IgD-negative memory B cell (primary cell): ENCODE results near the gene UGT2B15. TPM values are rescaled to one million over a fixed set of nuclear protein-coding genes. Genes with fewer than 3 reads are reported as not detected.
"Not testable (repeated sequence)": the region's sequence is repeated elsewhere in the genome, so short reads cannot be mapped to it uniquely, and the experiment has no call there.

Experiments
- H3K27ac Mint-ChIP-seq, 3 donors: one replicate each; pipeline ENCODE4 v1.8.0; 2020 to 2022; ENCODE audit warnings: mild to moderate bottlenecking in 3 of 3, mixed read lengths in 3 of 3, moderate library complexity in 1 of 3
- H3K27me3 Mint-ChIP-seq: one replicate; pipeline ENCODE4 v1.8.0; 2021; ENCODE audit warnings: mixed read lengths
- H3K36me3 Mint-ChIP-seq: one replicate; pipeline ENCODE4 v1.8.0; 2020; ENCODE audit warnings: mild to moderate bottlenecking, mixed read lengths
- H3K4me1 Mint-ChIP-seq, 3 donors: one replicate each; pipeline ENCODE4 v1.8.0; 2020 to 2022; ENCODE audit warnings: mixed read lengths in 3 of 3, mild to moderate bottlenecking in 1 of 3
- H3K4me3 Mint-ChIP-seq, 4 donors: one replicate each; pipeline ENCODE4 v1.8.0; 2020 to 2022; ENCODE audit warnings: mild to moderate bottlenecking in 4 of 4, mixed read lengths in 4 of 4, moderate library complexity in 3 of 4
- H3K9me3 Mint-ChIP-seq, 3 donors: one replicate each; pipeline ENCODE4 v1.8.0; 2020 to 2021; ENCODE audit warnings: mixed read lengths in 3 of 3, mild to moderate bottlenecking in 1 of 3
- polyA plus RNA-seq: library from polyadenylated mRNA; unstranded; fragments of 300-500 nt; fragmentation: Illumina TruSeq; gene quantifications from one replicate; pipeline ENCODE4 v1.2.3, GENCODE V29; 2021

The UGT2B15 gene
- polyA plus RNA-seq = 0.25 TPM

DNA sequence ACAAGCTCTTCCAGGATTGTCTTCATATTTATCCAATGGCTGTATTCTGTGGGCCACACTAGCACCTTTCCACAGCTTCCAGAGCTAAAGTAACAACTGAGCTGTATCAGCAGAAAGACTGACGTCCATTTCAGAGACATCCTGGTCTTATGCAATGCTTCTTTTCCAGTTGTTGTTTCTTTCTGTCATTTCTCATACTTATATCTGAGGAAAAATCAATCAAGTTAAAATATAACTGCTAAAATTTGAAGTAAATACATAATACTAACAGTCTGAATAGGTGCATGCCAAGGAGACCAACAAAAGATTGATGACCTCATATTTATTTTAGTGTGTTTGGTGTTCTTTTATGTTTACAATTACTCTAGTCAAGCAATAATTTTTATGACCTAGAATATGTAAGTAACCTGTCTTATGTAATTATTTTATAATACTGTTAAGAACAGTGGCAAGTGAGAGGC is at the start of gene UGT2B15:
Gene UGT2B15 (minus strand): TSS at position 174 of the 461 bp plus-strand sequence. CDS start 34 bp downstream, at position 140.
- H3K9me3 Mint-ChIP-seq, H3K27me3 Mint-ChIP-seq, H3K36me3 Mint-ChIP-seq, H3K4me3 Mint-ChIP-seq, H3K27ac Mint-ChIP-seq, H3K4me1 Mint-ChIP-seq: not testable (repeated sequence)

DNA sequence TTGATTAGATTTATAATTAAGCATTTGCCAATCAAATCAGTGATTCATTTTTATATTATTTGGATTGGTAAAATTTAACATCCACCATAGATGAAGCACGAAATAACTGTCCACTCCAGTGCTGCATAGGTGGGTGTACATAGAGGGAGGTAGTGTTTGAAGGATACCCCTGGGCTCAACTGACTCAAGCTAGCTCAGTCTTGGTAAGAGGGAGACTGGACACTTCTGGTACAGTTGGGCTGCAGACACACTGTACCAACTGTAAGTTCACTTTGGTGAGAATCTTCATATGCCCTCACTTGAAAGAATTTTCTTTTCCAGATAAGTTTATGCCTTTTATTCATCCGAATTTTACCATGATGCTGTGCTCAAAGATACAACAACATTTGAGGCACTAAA is 48.6 kb upstream of the UGT2B15 start:
- Mint-ChIP-seq H3K4me3 (no peak overlapping the region), H3K9me3 (peaks cover 0 to 7% (median 6%) of the 10 kb centered on the region in 3 donors), H3K27me3 (no peaks in the 10 kb centered on the region), H3K36me3 (no peaks in the 10 kb centered on the region), H3K27ac (no peak overlapping the region), H3K4me1 (peaks cover 0 to 1% (median 0%) of the 10 kb centered on the region in 3 donors)

DNA sequence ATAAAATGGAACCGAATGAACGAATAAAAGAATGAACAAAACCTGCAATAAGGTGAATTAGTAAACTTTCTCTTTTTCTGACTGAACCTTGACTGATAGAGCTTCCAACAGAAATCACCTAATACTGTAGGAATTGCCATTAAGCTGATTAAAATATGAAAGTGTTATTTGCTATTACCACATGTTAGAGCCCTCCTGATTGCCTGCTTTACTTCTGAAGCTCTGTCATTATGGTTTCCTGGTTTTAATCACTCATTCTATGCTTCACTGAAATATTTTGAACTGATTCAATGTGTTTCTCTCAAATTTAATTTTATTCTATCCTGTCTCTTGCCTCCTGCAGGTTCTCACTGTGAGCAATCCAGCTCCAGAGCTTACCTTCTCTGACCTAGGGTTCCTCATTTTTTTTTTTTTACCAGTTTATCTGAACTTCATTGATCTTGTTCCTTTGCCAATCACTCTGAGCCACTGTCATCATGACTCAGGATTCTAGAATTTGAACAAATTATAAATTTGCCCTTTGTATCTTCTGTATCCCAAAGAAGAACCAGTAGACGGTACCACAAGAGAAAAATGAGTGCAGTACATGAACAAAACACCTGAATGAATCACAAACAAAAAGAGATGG is 48.1 kb upstream of the UGT2B15 start:
- Mint-ChIP-seq H3K27ac (no peak overlapping the region), H3K4me1 (peaks cover 0 to 1% (median 0%) of the 10 kb centered on the region in 3 donors), H3K27me3 (no peaks in the 10 kb centered on the region), H3K36me3 (no peaks in the 10 kb centered on the region), H3K9me3 (peaks cover 0 to 7% (median 6%) of the 10 kb centered on the region in 3 donors), H3K4me3 (no peak overlapping the region)

DNA sequence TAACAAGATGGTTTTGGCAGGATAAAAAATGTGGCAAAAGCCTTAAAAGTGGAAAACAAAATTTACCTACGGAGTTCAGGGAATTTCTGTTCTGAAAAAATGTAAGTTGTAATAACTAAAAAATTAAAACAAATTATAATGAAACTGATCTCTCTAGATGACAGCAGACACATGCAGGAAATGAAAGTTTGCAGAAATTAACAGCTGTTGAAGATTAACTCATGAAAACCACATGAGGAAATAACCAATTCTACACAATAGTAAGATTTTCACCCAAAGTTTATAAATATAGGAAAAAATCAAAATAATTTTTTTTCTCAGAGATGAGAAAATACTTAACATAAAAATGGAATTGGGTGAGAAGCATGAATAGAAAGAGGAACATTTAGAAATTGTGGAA is 47.5 kb upstream of the UGT2B15 start:
- no peak overlapping the region for H3K27ac Mint-ChIP-seq
- no peak overlapping the region for H3K4me3 Mint-ChIP-seq
- H3K9me3 Mint-ChIP-seq = peaks cover 0 to 7% (median 6%) of the 10 kb centered on the region in 3 donors
- no peaks in the 10 kb centered on the region for H3K36me3 Mint-ChIP-seq
- H3K4me1 Mint-ChIP-seq = peaks cover 0 to 1% (median 0%) of the 10 kb centered on the region in 3 donors
- H3K27me3 Mint-ChIP-seq = no peaks in the 10 kb centered on the region

DNA sequence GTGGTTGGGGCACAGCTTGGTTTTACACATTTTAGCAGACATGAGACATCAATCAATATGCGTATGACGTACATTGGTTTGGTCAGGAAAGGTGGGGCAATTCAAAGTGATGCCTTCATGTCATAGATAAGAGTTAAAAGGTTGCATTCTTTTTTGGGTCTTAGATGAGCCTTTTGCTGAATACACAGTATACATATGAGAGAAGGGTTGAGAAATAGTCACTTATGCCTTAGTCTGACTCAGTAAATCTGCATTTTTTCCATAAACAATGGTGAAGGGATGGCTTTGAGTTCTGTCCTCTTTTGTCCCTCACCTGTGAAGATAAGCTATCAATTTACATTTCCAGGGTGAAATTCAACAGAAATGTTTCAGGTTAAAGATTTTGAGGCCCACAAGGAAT is 43.9 kb upstream of the UGT2B15 start:
- H3K9me3 Mint-ChIP-seq = no peaks in the 10 kb centered on the region
- H3K4me3 Mint-ChIP-seq = no peak overlapping the region
- no peaks in the 10 kb centered on the region for H3K36me3 Mint-ChIP-seq
- no peak overlapping the region for H3K27ac Mint-ChIP-seq
- no peaks in the 10 kb centered on the region for H3K4me1 Mint-ChIP-seq
- H3K27me3 Mint-ChIP-seq = no peaks in the 10 kb centered on the region

DNA sequence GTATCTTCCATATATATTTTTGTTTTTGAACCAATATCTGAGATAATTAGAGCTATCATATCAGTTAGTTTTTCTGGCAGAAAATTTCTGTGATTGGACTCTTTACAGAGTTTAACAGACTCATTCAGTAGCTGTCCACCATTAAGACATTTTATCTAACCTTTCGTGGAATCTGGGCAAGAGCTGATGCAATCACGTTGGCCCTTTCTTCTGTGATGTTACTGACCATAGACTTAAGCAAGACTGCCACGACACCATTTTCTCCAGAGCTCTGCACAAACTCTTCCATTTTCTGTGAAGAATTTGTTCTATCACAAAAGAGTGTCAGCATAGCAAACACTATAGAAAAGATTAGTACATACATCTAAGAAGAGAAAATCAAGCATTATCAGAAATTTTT is 41.8 kb upstream of the UGT2B15 start:
- Mint-ChIP-seq H3K27ac (no peak overlapping the region), H3K36me3 (no peaks in the 10 kb centered on the region), H3K27me3 (no peaks in the 10 kb centered on the region), H3K4me1 (peaks cover 0 to 2% (median 0%) of the 10 kb centered on the region in 3 donors), H3K4me3 (no peak overlapping the region), H3K9me3 (no peaks in the 10 kb centered on the region)

DNA sequence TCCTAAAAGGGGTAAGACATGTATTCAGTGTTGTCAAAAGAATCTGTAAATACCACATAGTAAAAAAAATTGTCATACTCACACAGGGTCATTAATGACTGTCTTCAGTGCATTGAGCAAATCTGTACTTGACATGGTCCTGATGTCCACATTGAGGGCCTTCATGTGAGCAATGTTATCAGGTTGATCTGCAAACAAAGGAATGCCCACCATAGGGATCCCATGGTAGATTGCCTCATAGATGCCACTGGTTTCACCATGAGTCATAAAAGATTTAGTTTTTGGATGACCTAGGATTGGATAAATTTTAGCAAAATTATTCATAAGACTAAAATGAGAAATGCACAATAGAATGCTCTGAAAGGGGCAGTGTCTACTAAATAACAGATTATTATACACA is 38.1 kb upstream of the UGT2B15 start:
- Mint-ChIP-seq H3K27ac (no peak overlapping the region), H3K4me3 (no peak overlapping the region), H3K27me3 (no peaks in the 10 kb centered on the region), H3K9me3 (peaks cover 0 to 1% (median 0%) of the 10 kb centered on the region in 3 donors), H3K4me1 (peaks cover 0 to 2% (median 0%) of the 10 kb centered on the region in 3 donors), H3K36me3 (no peaks in the 10 kb centered on the region)

DNA sequence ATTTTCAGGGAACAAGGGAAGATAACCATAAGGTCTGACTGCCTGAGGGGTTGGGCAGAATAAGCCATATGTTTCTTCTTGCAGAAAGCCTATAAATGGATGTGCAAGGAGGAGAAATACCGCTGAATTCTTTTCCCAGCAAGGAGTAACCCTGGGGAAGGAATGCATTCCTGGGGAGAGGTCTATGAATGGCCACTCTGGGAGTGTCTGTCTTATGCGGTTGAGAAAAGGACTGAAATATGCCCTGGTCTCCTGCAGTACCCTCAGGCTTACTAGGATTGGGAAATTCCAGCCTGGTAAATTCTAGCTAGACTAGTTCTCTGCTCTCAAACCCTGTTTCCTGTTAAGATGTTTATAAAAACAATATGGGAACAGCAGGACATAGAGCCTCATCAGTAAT is 32.7 kb upstream of the UGT2B15 start:
- not testable (repeated sequence) for H3K9me3 Mint-ChIP-seq, H3K36me3 Mint-ChIP-seq, H3K4me3 Mint-ChIP-seq, H3K4me1 Mint-ChIP-seq, H3K27ac Mint-ChIP-seq, H3K27me3 Mint-ChIP-seq

DNA sequence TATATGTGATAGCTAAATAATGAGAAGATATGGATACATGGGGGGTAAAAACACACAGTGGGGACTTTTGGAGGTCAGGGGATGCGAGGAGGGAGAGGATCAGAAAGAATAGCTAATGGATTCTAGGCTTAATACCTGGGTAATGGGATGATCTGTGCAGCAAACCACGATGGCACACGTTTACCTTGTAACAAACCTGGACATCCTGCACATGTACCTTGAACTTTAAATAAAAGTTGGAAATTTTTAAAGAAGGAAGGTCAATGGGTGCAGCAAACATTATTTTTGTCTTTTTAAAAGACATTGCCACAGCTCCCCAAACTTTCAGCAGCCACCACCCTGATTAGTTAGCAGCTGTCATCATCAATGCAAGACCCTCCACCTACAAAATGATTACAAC is 29.7 kb upstream of the UGT2B15 start:
- Mint-ChIP-seq H3K27ac (no peak overlapping the region), H3K4me3 (no peak overlapping the region), H3K9me3 (peaks cover 0 to 3% (median 3%) of the 10 kb centered on the region in 3 donors), H3K36me3 (no peaks in the 10 kb centered on the region), H3K4me1 (no peaks in the 10 kb centered on the region), H3K27me3 (no peaks in the 10 kb centered on the region)

DNA sequence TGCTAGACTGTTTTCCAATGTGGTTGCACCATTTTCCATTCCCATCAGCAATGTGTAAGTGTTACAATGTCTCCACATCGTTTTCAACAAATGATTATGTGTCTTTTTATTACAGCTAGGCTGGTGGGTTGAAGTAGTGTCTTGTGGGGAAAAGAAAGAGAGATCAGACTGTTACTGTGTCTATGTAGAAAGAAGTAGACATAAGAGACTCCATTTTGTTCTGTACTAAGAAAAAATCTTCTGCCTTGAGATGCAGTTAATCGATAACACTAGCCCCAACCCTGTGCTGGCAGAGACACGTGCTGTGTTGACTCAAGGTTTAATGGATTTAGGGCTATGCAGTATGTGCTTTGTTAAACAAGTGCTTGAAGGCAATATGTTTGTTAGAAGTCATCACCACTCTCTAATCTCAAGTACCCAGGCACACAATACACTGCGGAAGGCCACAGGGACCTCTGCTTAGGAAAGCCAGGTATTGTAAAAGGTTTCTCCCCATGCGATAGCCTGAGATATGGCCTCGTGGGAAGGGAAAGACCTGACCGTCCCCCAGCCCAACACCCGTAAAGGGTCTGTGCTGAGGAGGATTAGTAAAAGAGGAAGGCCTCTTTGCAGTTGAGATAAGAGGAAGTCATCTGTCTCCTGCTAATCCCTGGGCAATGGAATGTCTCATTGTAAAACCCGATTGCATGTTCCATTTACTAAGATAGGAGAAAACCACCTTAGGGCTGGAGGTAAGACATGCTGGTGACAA is 23.0 kb upstream of the UGT2B15 start:
- H3K4me1 Mint-ChIP-seq = peaks cover 0 to 2% (median 0%) of the 10 kb centered on the region in 3 donors
- no peak overlapping the region for H3K4me3 Mint-ChIP-seq
- no peaks in the 10 kb centered on the region for H3K27me3 Mint-ChIP-seq

DNA sequence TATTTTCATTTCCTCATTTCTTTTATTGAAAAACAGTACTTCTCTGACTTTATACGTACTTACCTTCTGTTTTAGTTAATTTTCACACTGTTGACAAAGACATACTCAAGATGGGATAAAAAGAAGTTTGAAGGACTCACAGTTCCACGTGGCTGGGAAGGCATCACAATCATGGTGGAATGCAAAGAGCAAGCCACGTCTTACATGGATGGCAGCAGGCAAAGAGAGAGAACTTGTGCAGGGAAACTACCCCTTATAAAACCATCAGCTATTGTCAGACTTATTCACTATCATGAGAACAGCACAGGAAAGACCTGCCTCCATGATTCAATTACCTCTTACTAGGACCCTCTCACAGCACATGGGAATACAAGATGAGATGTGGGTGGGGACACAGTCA is 20.7 kb upstream of the UGT2B15 start:
- peaks cover 2 to 6% (median 3%) of the 10 kb centered on the region in 3 donors for H3K9me3 Mint-ChIP-seq
- peaks cover 2% of the 10 kb centered on the region for H3K36me3 Mint-ChIP-seq
- peaks cover 0 to 2% (median 0%) of the 10 kb centered on the region in 3 donors for H3K4me1 Mint-ChIP-seq
- H3K4me3 Mint-ChIP-seq = peak overlapping the region in 1 of 4 donors; percentile 4
- H3K27ac Mint-ChIP-seq = no peak overlapping the region
- no peaks in the 10 kb centered on the region for H3K27me3 Mint-ChIP-seq

More for the DNA sequence above, 23.0 kb upstream of the UGT2B15 start:
- Mint-ChIP-seq H3K27ac (no peak overlapping the region), H3K36me3 (peaks cover 2% of the 10 kb centered on the region), H3K9me3 (peaks cover 2 to 6% (median 3%) of the 10 kb centered on the region in 3 donors)

DNA sequence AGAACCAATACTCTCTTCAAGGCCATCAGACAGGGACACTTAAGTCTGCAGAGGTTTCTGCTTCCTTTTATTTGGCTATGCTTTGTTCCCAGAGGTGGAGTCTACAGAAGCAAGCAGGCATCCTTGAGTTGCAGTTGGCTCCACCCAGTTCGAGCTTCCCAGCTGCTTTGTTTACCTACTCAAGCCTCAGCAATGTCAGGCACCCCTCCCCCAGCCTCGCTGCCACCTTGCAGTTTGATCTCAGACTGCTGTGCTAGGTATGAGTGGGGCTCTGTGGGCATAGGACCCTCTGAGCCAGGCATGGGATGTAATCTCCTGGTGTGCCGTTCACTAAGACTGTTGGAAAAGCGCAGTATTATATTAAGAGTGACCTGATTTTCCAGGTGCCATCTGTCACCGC is 12.6 kb upstream of the UGT2B15 start:
- peaks cover 0 to 4% (median 0%) of the 10 kb centered on the region in 3 donors for H3K9me3 Mint-ChIP-seq
- H3K4me3 Mint-ChIP-seq = no peak overlapping the region
- no peak overlapping the region for H3K27ac Mint-ChIP-seq
- H3K36me3 Mint-ChIP-seq = no peaks in the 10 kb centered on the region
- H3K27me3 Mint-ChIP-seq = no peaks in the 10 kb centered on the region
- no peaks in the 10 kb centered on the region for H3K4me1 Mint-ChIP-seq

DNA sequence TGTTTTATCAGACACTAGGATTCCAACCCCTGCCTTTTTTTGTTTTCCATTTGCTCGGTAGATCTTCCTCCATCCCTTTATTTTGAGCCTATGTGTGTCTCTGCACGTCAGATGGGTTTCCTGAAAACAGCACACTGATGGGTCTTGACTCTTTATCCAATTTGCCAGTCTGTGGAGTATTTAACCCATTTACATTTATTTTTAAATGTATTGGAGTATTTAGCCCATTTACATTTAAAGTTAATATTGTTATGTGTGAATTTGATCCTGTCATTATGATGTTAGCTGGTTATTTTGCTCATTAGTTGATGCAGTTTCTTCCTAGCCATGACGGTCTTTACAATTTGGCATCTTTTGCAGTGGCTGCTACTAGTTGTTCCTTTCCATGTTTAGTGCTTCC is 10.8 kb upstream of the UGT2B15 start:
- not testable (repeated sequence) for H3K27ac Mint-ChIP-seq, H3K36me3 Mint-ChIP-seq, H3K4me3 Mint-ChIP-seq, H3K27me3 Mint-ChIP-seq, H3K4me1 Mint-ChIP-seq, H3K9me3 Mint-ChIP-seq

DNA sequence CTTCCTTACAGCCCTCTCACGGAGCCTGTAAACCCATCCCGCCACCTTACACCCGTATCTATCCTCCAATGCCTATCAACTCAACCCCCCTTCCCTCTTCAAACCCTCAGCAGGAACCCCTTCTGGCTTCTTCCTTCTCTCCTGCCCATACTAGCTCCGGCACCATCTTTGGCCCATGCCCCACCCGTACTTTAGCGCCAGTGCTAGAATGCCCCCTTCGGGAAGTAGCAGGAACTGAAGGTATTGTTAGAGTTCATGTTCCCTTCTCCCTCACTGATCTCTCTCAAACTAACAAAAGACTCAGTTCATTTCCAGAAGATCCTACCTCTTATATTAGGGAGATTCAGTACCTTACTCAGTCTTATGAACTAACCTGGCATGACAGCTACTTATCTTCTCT is 2.7 kb upstream of the UGT2B15 start:
- no peaks in the 10 kb centered on the region for H3K27me3 Mint-ChIP-seq
- peaks cover 3% of the 10 kb centered on the region for H3K36me3 Mint-ChIP-seq
- H3K9me3 Mint-ChIP-seq = peaks cover 0 to 3% (median 0%) of the 10 kb centered on the region in 3 donors
- no peak overlapping the region for H3K4me3 Mint-ChIP-seq
- no peak overlapping the region for H3K27ac Mint-ChIP-seq
- no peaks in the 10 kb centered on the region for H3K4me1 Mint-ChIP-seq

DNA sequence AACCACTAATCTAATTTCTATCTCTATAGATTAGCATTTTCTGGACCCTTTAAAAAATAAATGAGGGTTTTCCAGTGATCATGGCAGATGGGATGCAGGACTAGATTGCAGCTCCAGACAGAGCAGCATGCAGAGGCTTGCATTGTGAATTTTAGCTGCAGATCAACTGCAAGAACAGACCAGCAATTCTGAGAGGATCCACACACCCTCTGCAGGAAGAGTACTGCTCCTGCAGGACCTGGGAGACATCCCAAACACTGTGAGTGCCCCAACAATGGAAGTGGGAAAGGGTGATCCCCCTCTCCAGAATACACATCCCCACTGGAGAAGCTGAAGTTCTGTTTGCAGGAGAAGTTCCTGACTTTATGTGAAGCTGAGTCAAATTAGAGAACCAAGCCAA is 765 bp upstream of the UGT2B15 start:
- H3K4me3 Mint-ChIP-seq, H3K27me3 Mint-ChIP-seq, H3K4me1 Mint-ChIP-seq, H3K27ac Mint-ChIP-seq, H3K9me3 Mint-ChIP-seq, H3K36me3 Mint-ChIP-seq: not testable (repeated sequence)
